GM23338 (cell line): ENCODE measurements around the gene ZFYVE27. TPM values are rescaled to one million over a fixed set of nuclear protein-coding genes. Genes with fewer than 3 reads are reported as not detected.

ENCODE experiments used
- ATAC-seq: fragments of 200-7000 bp; cut with Tn5 transposase; 3 replicates; pipeline ENCODE4 v1.9.1; 2020
- DNase-seq: peaks from one replicate; pipeline ENCODE4 v3.0.0-alpha.2; 2015; ENCODE audit warnings: low spot score
- H2AFZ ChIP-seq: fragments of 200-600 bp; sonication (generic); 2 replicates; pipeline ENCODE4 v1.8.0; 2016; ENCODE audit warnings: antibody characterized with exemption, mild to moderate bottlenecking, moderate library complexity
- H3F3A ChIP-seq: fragments of 200-600 bp; sonication (generic); replicated peaks from 2 replicates; pipeline ENCODE4 v1.8.0; 2017; ENCODE audit warnings: antibody characterized with exemption, mixed run types, low read depth
- H3K27ac ChIP-seq: fragments of 200-600 bp; sonication (generic); 2 replicates; pipeline ENCODE4 v1.6.1; 2016; ENCODE audit warnings: low read depth
- H3K27me3 ChIP-seq: fragments of 200-600 bp; sonication (generic); 2 replicates; pipeline ENCODE4 v1.8.0; 2016; ENCODE audit warnings: mild to moderate bottlenecking, mixed run types, moderate library complexity; ENCODE audit not compliant: insufficient read depth
- H3K36me3 ChIP-seq: fragments of 200-600 bp; sonication (generic); 2 replicates; pipeline ENCODE4 v1.8.0; 2016; ENCODE audit warnings: mild to moderate bottlenecking; ENCODE audit not compliant: insufficient read depth
- H3K4me1 ChIP-seq: fragments of 200-600 bp; sonication (generic); 2 replicates; pipeline ENCODE4 v1.8.0; 2016; ENCODE audit warnings: mild to moderate bottlenecking, moderate library complexity; ENCODE audit not compliant: insufficient read depth
- H3K4me2 ChIP-seq: fragments of 200-600 bp; sonication (generic); 2 replicates; pipeline ENCODE4 v1.7.1; 2017; ENCODE audit warnings: mixed run types
- H3K4me3 ChIP-seq: fragments of 200-600 bp; sonication (generic); 2 replicates; pipeline ENCODE4 v1.6.1; 2016; ENCODE audit warnings: mixed run types
- H3K79me2 ChIP-seq: fragments of 200-600 bp; sonication (generic); replicated peaks from 2 replicates; pipeline ENCODE4 v1.8.0; 2017; ENCODE audit warnings: mild to moderate bottlenecking; ENCODE audit not compliant: insufficient read depth
- H3K9me2 ChIP-seq: fragments of 200-600 bp; sonication (generic); 2 replicates; pipeline ENCODE4 v1.8.0; 2017; ENCODE audit not compliant: insufficient read depth
- H4K20me1 ChIP-seq: fragments of 200-600 bp; sonication (generic); replicated peaks from 2 replicates; pipeline ENCODE4 v1.8.0; 2017; ENCODE audit warnings: mild to moderate bottlenecking; ENCODE audit not compliant: insufficient read depth
- H3K27ac Mint-ChIP-seq: 2 replicates; pipeline ENCODE4 v1.8.0; 2020; ENCODE audit warnings: inconsistent platforms, mild to moderate bottlenecking, moderate library complexity, mixed read lengths
- H3K27me3 Mint-ChIP-seq: 3 replicates; pipeline ENCODE4 v1.8.0; 2022; ENCODE audit warnings: low read depth, mild to moderate bottlenecking, moderate library complexity, mixed read lengths, inconsistent platforms; ENCODE audit not compliant: insufficient read depth, poor library complexity
- H3K36me3 Mint-ChIP-seq: 3 replicates; pipeline ENCODE4 v1.8.0; 2021; ENCODE audit warnings: low read depth, mild to moderate bottlenecking, inconsistent platforms, moderate library complexity, mixed read lengths
- H3K4me1 Mint-ChIP-seq: 3 replicates; pipeline ENCODE4 v1.8.0; 2020; ENCODE audit warnings: mild to moderate bottlenecking, inconsistent platforms, mixed read lengths
- H3K4me3 Mint-ChIP-seq: 3 replicates; pipeline ENCODE4 v1.8.0; 2021; ENCODE audit warnings: moderate library complexity, mild to moderate bottlenecking, inconsistent platforms, mixed read lengths
- H3K9me3 Mint-ChIP-seq: 3 replicates; pipeline ENCODE4 v1.8.0; 2020; ENCODE audit warnings: moderate library complexity, mild to moderate bottlenecking, inconsistent platforms, mixed read lengths
- CREB1 ChIP-seq: fragments of 250-450 bp; sonication (Bioruptor Pico); IDR thresholded peaks from 2 replicates; pipeline ENCODE4 v1.5.0; 2020; ENCODE audit warnings: low read depth, mild to moderate bottlenecking, moderate library complexity
- CTCF ChIP-seq, 2 experiments: fragments of 200-600 bp in 1 of 2; sonication (generic) in 1 of 2; conservative IDR thresholded peaks; 2 replicates each; pipeline versions ENCODE4 v1.5.1 to v1.6.1; 2016 to 2017; ENCODE audit warnings: antibody characterized with exemption in 2 of 2, low read depth in 2 of 2, mild to moderate bottlenecking in 2 of 2, moderate library complexity in 1 of 2
- EZH2 ChIP-seq: fragments of 200-600 bp; sonication (generic); IDR thresholded peaks from one replicate; pipeline ENCODE4 v1.8.0; 2017; ENCODE audit warnings: antibody characterized with exemption, mild to moderate bottlenecking, low read depth; ENCODE audit not compliant: unreplicated experiment
- EZH2phosphoT487 ChIP-seq: fragments of 200-600 bp; sonication (generic); IDR thresholded peaks from one replicate; pipeline ENCODE4 v1.8.1; 2018; ENCODE audit warnings: antibody characterized with exemption; ENCODE audit not compliant: unreplicated experiment
- JUNB ChIP-seq: IDR thresholded peaks from one replicate; pipeline ENCODE4 v1.6.1; 2016; ENCODE audit warnings: antibody characterized with exemption; ENCODE audit not compliant: unreplicated experiment
- NANOG ChIP-seq: IDR thresholded peaks from 2 replicates; pipeline ENCODE4 v1.6.1; 2016; ENCODE audit warnings: antibody characterized with exemption, borderline replicate concordance
- POLR2AphosphoS5 ChIP-seq: IDR thresholded peaks from 2 replicates; pipeline ENCODE4 v1.6.1; 2016; ENCODE audit warnings: antibody characterized with exemption, low read depth
- STAT1 ChIP-seq: IDR thresholded peaks from one replicate; pipeline ENCODE4 v1.6.1; 2016; ENCODE audit warnings: antibody characterized with exemption; ENCODE audit not compliant: unreplicated experiment
- ZNF114 ChIP-seq: fragments of 250-450 bp; sonication (Bioruptor Pico); IDR thresholded peaks from 2 replicates; pipeline ENCODE4 v1.5.0; 2020; ENCODE audit warnings: mild to moderate bottlenecking, moderate library complexity
- ZNF331 ChIP-seq: fragments of 250-450 bp; sonication (Bioruptor Pico); IDR thresholded peaks from 2 replicates; pipeline ENCODE4 v1.5.0; 2020; ENCODE audit warnings: low read depth, mild to moderate bottlenecking, moderate library complexity
- ZNF462 ChIP-seq: fragments of 250-450 bp; sonication (Bioruptor Pico); IDR thresholded peaks from 2 replicates; pipeline ENCODE4 v1.5.0; 2020; ENCODE audit warnings: mild to moderate bottlenecking, moderate library complexity
- polyA plus RNA-seq: library from polyadenylated mRNA; unstranded; fragments of >200 nt; fragmentation: Nextera tagmentation; extraction: Ambion mirVana; gene quantifications from 2 replicates; pipeline ENCODE4 v1.2.1, GENCODE V29; 2016
- total RNA-seq: library from RNA; depleted of rRNA; stranded (reverse); fragments of >200 nt; shearing (Covaris generic); gene quantifications from 2 replicates; pipeline ENCODE4 v1.2.3, GENCODE V29; 2014
- TF ChIP-seq, protein P1 (sequence below): IDR thresholded peaks from 2 replicates; pipeline ENCODE4 v1.6.1; 2016; ENCODE audit warnings: antibody characterized with exemption
- TF ChIP-seq, protein P2 (sequence below): IDR thresholded peaks from one replicate; pipeline ENCODE4 v1.6.1; 2018; ENCODE audit warnings: antibody characterized with exemption; ENCODE audit not compliant: unreplicated experiment

The ZFYVE27 gene
- total and polyA plus RNA-seq, 2 experiments from 2014 or later, result 15.0 to 25.8 TPM

DNA sequence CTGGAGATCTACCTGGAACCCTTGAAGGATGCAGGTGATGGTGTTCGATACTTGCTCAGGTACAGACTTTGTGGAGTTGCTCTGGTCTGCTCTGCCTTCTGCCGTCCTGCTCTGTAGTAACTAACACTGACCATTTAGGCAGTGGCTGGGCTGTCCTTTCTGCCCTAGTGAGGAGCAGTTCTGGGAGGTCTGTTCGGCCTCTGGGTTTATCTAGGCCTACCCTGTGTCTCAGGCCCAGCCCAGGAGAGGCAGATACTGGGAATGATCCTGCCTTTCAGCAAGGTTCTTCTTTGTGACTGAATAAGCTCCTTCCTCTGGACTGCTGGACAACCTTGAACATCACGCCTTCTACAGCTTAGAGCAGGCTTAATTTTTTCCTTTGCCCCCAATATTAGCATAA, 1.7 kb downstream of the ZFYVE27 start (continued):
- TF ChIP-seq ZNF462, result no peak
- no peak for TF ChIP-seq NANOG

DNA sequence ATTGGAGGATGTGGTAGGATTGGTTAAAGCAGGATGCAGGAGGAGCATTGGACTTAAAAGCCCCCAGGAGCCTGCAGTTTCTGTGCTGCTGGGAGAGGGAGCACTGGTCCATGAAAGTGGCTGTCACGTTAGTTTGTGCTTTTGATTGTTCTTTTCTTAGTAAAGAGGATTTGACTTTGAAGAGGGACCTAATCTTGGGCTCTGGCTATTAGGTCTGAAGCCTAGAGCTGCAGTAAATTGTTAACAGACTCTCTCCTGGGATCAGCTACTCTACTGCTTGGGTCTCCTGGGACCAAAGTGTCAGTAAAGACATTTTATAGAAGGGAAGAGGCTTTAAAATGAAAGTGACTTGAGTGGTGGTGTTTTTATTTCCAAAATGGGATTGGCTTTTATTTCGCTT, 3.7 kb downstream of the ZFYVE27 start:
- H2AFZ ChIP-seq, result no peak overlapping the region
- H4K20me1 ChIP-seq, result peaks cover 18% of the 10 kb centered on the region
- no peak overlapping the region for H3K4me3 Mint-ChIP-seq
- no peaks in the 10 kb centered on the region for H3F3A ChIP-seq
- no peak overlapping the region for H3K27ac Mint-ChIP-seq
- peaks cover 13% of the 10 kb centered on the region for H3K9me3 Mint-ChIP-seq
- peaks cover 6% of the 10 kb centered on the region for H3K4me1 ChIP-seq
- peaks cover 11% of the 10 kb centered on the region for H3K4me1 Mint-ChIP-seq
- no peak overlapping the region for H3K27ac ChIP-seq
- peaks cover 10% of the 10 kb centered on the region; the same call in 1 of the 2 replicates for H3K9me2 ChIP-seq
- no peak overlapping the region for H3K4me2 ChIP-seq
- no peak overlapping the region for H3K4me3 ChIP-seq
- peaks cover 21% of the 10 kb centered on the region for H3K27me3 Mint-ChIP-seq
- peaks cover 11% of the 10 kb centered on the region for H3K27me3 ChIP-seq
- H3K79me2 ChIP-seq, result peaks cover 61% of the 10 kb centered on the region
- H3K36me3 Mint-ChIP-seq, result peaks cover 77% of the 10 kb centered on the region
- DNase-seq (no peak), ATAC-seq (no peak)
- TF ChIP-seq EZH2 (no peak), JUNB (no peak), ZNF114 (CRISPR knock-in tag) (no peak), CTCF (conservative IDR thresholded peaks at IDR 0.05; ENCODE audit: low read depth in 2 of 2) (no peak), POLR2AphosphoS5 (no peak), EZH2phosphoT487 (no peak), NANOG (no peak), ZNF331 (CRISPR knock-in tag) (no peak), STAT1 (no peak), CREB1 (no peak)
- TF ChIP-seq, protein P1, sequence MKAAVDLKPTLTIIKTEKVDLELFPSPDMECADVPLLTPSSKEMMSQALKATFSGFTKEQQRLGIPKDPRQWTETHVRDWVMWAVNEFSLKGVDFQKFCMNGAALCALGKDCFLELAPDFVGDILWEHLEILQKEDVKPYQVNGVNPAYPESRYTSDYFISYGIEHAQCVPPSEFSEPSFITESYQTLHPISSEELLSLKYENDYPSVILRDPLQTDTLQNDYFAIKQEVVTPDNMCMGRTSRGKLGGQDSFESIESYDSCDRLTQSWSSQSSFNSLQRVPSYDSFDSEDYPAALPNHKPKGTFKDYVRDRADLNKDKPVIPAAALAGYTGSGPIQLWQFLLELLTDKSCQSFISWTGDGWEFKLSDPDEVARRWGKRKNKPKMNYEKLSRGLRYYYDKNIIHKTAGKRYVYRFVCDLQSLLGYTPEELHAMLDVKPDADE, result no peak
- TF ChIP-seq, protein P2, sequence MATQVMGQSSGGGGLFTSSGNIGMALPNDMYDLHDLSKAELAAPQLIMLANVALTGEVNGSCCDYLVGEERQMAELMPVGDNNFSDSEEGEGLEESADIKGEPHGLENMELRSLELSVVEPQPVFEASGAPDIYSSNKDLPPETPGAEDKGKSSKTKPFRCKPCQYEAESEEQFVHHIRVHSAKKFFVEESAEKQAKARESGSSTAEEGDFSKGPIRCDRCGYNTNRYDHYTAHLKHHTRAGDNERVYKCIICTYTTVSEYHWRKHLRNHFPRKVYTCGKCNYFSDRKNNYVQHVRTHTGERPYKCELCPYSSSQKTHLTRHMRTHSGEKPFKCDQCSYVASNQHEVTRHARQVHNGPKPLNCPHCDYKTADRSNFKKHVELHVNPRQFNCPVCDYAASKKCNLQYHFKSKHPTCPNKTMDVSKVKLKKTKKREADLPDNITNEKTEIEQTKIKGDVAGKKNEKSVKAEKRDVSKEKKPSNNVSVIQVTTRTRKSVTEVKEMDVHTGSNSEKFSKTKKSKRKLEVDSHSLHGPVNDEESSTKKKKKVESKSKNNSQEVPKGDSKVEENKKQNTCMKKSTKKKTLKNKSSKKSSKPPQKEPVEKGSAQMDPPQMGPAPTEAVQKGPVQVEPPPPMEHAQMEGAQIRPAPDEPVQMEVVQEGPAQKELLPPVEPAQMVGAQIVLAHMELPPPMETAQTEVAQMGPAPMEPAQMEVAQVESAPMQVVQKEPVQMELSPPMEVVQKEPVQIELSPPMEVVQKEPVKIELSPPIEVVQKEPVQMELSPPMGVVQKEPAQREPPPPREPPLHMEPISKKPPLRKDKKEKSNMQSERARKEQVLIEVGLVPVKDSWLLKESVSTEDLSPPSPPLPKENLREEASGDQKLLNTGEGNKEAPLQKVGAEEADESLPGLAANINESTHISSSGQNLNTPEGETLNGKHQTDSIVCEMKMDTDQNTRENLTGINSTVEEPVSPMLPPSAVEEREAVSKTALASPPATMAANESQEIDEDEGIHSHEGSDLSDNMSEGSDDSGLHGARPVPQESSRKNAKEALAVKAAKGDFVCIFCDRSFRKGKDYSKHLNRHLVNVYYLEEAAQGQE, result no peak
- H3K36me3 ChIP-seq, result peaks cover 15% of the 10 kb centered on the region
